ENCODE results near the gene MUC4. TPM values are rescaled to one million over a fixed set of nuclear protein-coding genes. Genes with fewer than 3 reads are reported as not detected.

MUC4 gene
- total and polyA plus RNA-seq, 2 experiments from 2014 or later = 1.3 TPM

GRCh38 chr3:195754141-195754540, 57.6 kb downstream of the MUC4 start:
- TF ChIP-seq CREB1 (CRISPR knock-in tag; IDR thresholded peaks at IDR 0.05; ENCODE audit: low read depth) = no peak
- no peak for TF ChIP-seq STAT1 (IDR thresholded peaks at IDR 0.05; ENCODE audit: unreplicated experiment)
- no peak for TF ChIP-seq ZNF462 (CRISPR knock-in tag; IDR thresholded peaks at IDR 0.05)
- TF ChIP-seq EZH2 (IDR thresholded peaks at IDR 0.05; ENCODE audit: low read depth, unreplicated experiment) = no peak
- no peak for TF ChIP-seq EZH2phosphoT487 (IDR thresholded peaks at IDR 0.05; ENCODE audit: unreplicated experiment)
- TF ChIP-seq POLR2AphosphoS5 (IDR thresholded peaks at IDR 0.05; ENCODE audit: low read depth) = no peak

GRCh38 chr3:195753581-195753980, 58.1 kb downstream of the MUC4 start:
- H3K4me2 ChIP-seq = no peak overlapping the region
- Mint-ChIP-seq H3K36me3 (ENCODE audit: low read depth) (no peaks in the 10 kb centered on the region), H3K4me1 (peaks cover 15% of the 10 kb centered on the region), H3K9me3 (no peaks in the 10 kb centered on the region; the same call in 2 of the 3 replicates), H3K27ac (no peak overlapping the region), H3K27me3 (ENCODE audit: insufficient read depth, low read depth, poor library complexity) (peaks cover 12% of the 10 kb centered on the region), H3K4me3 (no peak overlapping the region)
- no peak overlapping the region for H3K4me3 ChIP-seq
- no peaks in the 10 kb centered on the region for H3K36me3 ChIP-seq (ENCODE audit: insufficient read depth)
- H3K79me2 ChIP-seq (replicated peaks; ENCODE audit: insufficient read depth) = no peaks in the 10 kb centered on the region
- H3K27me3 ChIP-seq (ENCODE audit: insufficient read depth) = no peaks in the 10 kb centered on the region
- no peak for ATAC-seq
- H2AFZ ChIP-seq = no peak overlapping the region
- no peaks in the 10 kb centered on the region for H3F3A ChIP-seq (replicated peaks; ENCODE audit: low read depth)
- DNase-seq (ENCODE audit: low spot score) = no peak
- H3K27ac ChIP-seq (ENCODE audit: low read depth) = no peak overlapping the region
- H4K20me1 ChIP-seq (replicated peaks; ENCODE audit: insufficient read depth) = no peaks in the 10 kb centered on the region
- H3K9me2 ChIP-seq (ENCODE audit: insufficient read depth) = no peaks in the 10 kb centered on the region
- no peaks in the 10 kb centered on the region for H3K4me1 ChIP-seq (ENCODE audit: insufficient read depth)
- no peak for TF ChIP-seq CTCF (conservative IDR thresholded peaks at IDR 0.05; ENCODE audit: low read depth in 2 of 2)
- no peak for TF ChIP-seq REST (IDR thresholded peaks at IDR 0.05; ENCODE audit: unreplicated experiment)
- no peak for TF ChIP-seq POLR2AphosphoS5 (IDR thresholded peaks at IDR 0.05; ENCODE audit: low read depth)
- no peak for TF ChIP-seq NANOG (IDR thresholded peaks at IDR 0.05; ENCODE audit: borderline replicate concordance)
- TF ChIP-seq EZH2phosphoT487 (IDR thresholded peaks at IDR 0.05; ENCODE audit: unreplicated experiment) = no peak
- no peak for TF ChIP-seq EZH2 (IDR thresholded peaks at IDR 0.05; ENCODE audit: low read depth, unreplicated experiment)

More at GRCh38 chr3:195754141-195754540, 57.6 kb downstream of the MUC4 start:
- H3K4me3 Mint-ChIP-seq = no peak overlapping the region
- no peaks in the 10 kb centered on the region for H3K4me1 ChIP-seq (ENCODE audit: insufficient read depth)
- H3K27ac Mint-ChIP-seq = no peak overlapping the region
- ATAC-seq (no peak), DNase-seq (ENCODE audit: low spot score) (no peak)
- H3K9me3 Mint-ChIP-seq = no peaks in the 10 kb centered on the region; the same call in 2 of the 3 replicates
- no peaks in the 10 kb centered on the region for H3F3A ChIP-seq (replicated peaks; ENCODE audit: low read depth)
- H3K4me3 ChIP-seq = no peak overlapping the region
- H3K4me1 Mint-ChIP-seq = peaks cover 15% of the 10 kb centered on the region
- H4K20me1 ChIP-seq (replicated peaks; ENCODE audit: insufficient read depth) = no peaks in the 10 kb centered on the region
- H3K27ac ChIP-seq (ENCODE audit: low read depth) = no peak overlapping the region
- H3K79me2 ChIP-seq (replicated peaks; ENCODE audit: insufficient read depth) = no peaks in the 10 kb centered on the region
- no peaks in the 10 kb centered on the region for H3K36me3 Mint-ChIP-seq (ENCODE audit: low read depth)
- no peaks in the 10 kb centered on the region for H3K9me2 ChIP-seq (ENCODE audit: insufficient read depth)
- no peak overlapping the region for H2AFZ ChIP-seq
- H3K27me3 ChIP-seq (ENCODE audit: insufficient read depth) = no peaks in the 10 kb centered on the region
- no peak overlapping the region for H3K4me2 ChIP-seq
- peaks cover 7% of the 10 kb centered on the region for H3K27me3 Mint-ChIP-seq (ENCODE audit: insufficient read depth, low read depth, poor library complexity)
- no peaks in the 10 kb centered on the region for H3K36me3 ChIP-seq (ENCODE audit: insufficient read depth)
